Measurements from ENCODE around the gene LSR.

DNA sequence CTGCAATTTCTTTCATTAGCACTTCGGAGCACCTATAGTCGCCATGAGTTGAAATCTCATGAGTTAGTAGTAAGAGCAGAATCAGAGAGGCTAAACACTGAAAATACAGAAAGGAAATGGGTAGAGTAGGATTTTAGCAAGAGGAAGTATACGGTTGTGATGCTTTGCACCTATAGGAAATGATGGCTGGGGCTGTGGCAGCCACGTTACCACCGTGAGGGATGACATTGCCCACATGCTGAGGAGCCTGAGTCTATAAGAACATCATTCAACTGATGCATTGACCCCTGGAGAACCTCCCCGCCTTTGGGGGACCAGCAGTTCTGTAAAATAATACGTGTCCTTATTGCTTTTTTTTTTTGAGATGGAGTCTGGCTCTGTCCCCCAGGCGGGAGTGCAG, 40.7 kb upstream of the LSR start:
- no peak for TF ChIP-seq POLR2AphosphoS5 (IDR thresholded peaks at IDR 0.05)
- TF ChIP-seq, protein P1, sequence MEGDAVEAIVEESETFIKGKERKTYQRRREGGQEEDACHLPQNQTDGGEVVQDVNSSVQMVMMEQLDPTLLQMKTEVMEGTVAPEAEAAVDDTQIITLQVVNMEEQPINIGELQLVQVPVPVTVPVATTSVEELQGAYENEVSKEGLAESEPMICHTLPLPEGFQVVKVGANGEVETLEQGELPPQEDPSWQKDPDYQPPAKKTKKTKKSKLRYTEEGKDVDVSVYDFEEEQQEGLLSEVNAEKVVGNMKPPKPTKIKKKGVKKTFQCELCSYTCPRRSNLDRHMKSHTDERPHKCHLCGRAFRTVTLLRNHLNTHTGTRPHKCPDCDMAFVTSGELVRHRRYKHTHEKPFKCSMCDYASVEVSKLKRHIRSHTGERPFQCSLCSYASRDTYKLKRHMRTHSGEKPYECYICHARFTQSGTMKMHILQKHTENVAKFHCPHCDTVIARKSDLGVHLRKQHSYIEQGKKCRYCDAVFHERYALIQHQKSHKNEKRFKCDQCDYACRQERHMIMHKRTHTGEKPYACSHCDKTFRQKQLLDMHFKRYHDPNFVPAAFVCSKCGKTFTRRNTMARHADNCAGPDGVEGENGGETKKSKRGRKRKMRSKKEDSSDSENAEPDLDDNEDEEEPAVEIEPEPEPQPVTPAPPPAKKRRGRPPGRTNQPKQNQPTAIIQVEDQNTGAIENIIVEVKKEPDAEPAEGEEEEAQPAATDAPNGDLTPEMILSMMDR (IDR thresholded peaks at IDR 0.05), result no peak

All from prostate gland (tissue), 2 donors.